MM.1S (cell line): ENCODE data around the gene PADI1.

Source experiments
- DNase-seq: peaks from one replicate; pipeline ENCODE4 v3.0.0-alpha.2; 2015
- H2AFZ ChIP-seq: fragments of 300-600 bp; sonication (generic); 2 replicates; pipeline ENCODE4 v1.6.0; 2016; ENCODE audit warnings: antibody characterized with exemption, low read length
- H3F3A ChIP-seq: fragments of 300-600 bp; sonication (generic); 2 replicates; pipeline ENCODE4 v1.6.1; 2016; ENCODE audit warnings: mild to moderate bottlenecking, antibody characterized with exemption, low read length, moderate library complexity, mixed read lengths; ENCODE audit not compliant: insufficient read depth
- H3K27ac ChIP-seq: fragments of 300-600 bp; sonication (generic); 2 replicates; pipeline ENCODE4 v1.5.1; 2016; ENCODE audit warnings: mild to moderate bottlenecking, low read length
- H3K27me3 ChIP-seq: fragments of 300-600 bp; sonication (generic); replicated peaks from 2 replicates; pipeline ENCODE4 v1.6.0; 2016; ENCODE audit warnings: low read length; ENCODE audit not compliant: insufficient read depth
- H3K36me3 ChIP-seq: fragments of 300-600 bp; sonication (generic); replicated peaks from 2 replicates; pipeline ENCODE4 v1.6.1; 2016; ENCODE audit warnings: mild to moderate bottlenecking, low read length, mixed read lengths; ENCODE audit not compliant: insufficient read depth
- H3K4me1 ChIP-seq: fragments of 300-600 bp; sonication (generic); 2 replicates; pipeline ENCODE4 v1.6.1; 2016; ENCODE audit warnings: low read length, mixed read lengths
- H3K4me2 ChIP-seq: fragments of 300-600 bp; sonication (generic); 2 replicates; pipeline ENCODE4 v1.6.0; 2016; ENCODE audit warnings: low read depth, low read length
- H3K4me3 ChIP-seq: fragments of 300-600 bp; sonication (generic); 2 replicates; pipeline ENCODE4 v1.5.1; 2016; ENCODE audit warnings: low read length, mixed read lengths
- H3K79me2 ChIP-seq: fragments of 300-600 bp; sonication (generic); 2 replicates; pipeline ENCODE4 v1.6.1; 2016; ENCODE audit warnings: mixed run types, low read length, mixed read lengths
- H3K9ac ChIP-seq: fragments of 300-600 bp; sonication (generic); 2 replicates; pipeline ENCODE4 v1.6.1; 2016; ENCODE audit warnings: low read length, mixed read lengths
- H3K9me2 ChIP-seq: fragments of 300-600 bp; sonication (generic); replicated peaks from 2 replicates; pipeline ENCODE4 v1.6.1; 2016; ENCODE audit warnings: mild to moderate bottlenecking, low read length, mixed read lengths; ENCODE audit not compliant: insufficient read depth
- H3K9me3 ChIP-seq: fragments of 300-600 bp; sonication (generic); replicated peaks from 2 replicates; pipeline ENCODE4 v1.6.1; 2016; ENCODE audit warnings: mild to moderate bottlenecking, low read length, mixed read lengths; ENCODE audit not compliant: insufficient read depth
- H4K20me1 ChIP-seq: fragments of 300-600 bp; sonication (generic); 2 replicates; pipeline ENCODE4 v1.6.1; 2016; ENCODE audit warnings: mild to moderate bottlenecking, low read length, moderate library complexity, mixed read lengths; ENCODE audit not compliant: insufficient read depth
- CTCF ChIP-seq: fragments of 300-600 bp; sonication (generic); IDR thresholded peaks from 2 replicates; pipeline ENCODE4 v1.5.1; 2016; ENCODE audit warnings: antibody characterized with exemption, low read length, mixed read lengths
- EZH2 ChIP-seq: fragments of 300-600 bp; sonication (generic); optimal IDR thresholded peaks from 2 replicates; pipeline ENCODE3; 2017; ENCODE audit warnings: low read depth, mild to moderate bottlenecking, antibody characterized with exemption, low read length, mixed read lengths
- EZH2phosphoT487 ChIP-seq: fragments of 300-600 bp; sonication (generic); IDR thresholded peaks from 2 replicates; pipeline ENCODE4 v1.6.1; 2018; ENCODE audit warnings: antibody characterized with exemption, low read length

PADI1 gene

GRCh38 chr1:17200756-17201155 is 4.2 kb upstream of the PADI1 start:
- no peak overlapping the region for H2AFZ ChIP-seq
- H3K27ac ChIP-seq, result no peak overlapping the region
- H3K79me2 ChIP-seq, result no peaks in the 10 kb centered on the region

DNA sequence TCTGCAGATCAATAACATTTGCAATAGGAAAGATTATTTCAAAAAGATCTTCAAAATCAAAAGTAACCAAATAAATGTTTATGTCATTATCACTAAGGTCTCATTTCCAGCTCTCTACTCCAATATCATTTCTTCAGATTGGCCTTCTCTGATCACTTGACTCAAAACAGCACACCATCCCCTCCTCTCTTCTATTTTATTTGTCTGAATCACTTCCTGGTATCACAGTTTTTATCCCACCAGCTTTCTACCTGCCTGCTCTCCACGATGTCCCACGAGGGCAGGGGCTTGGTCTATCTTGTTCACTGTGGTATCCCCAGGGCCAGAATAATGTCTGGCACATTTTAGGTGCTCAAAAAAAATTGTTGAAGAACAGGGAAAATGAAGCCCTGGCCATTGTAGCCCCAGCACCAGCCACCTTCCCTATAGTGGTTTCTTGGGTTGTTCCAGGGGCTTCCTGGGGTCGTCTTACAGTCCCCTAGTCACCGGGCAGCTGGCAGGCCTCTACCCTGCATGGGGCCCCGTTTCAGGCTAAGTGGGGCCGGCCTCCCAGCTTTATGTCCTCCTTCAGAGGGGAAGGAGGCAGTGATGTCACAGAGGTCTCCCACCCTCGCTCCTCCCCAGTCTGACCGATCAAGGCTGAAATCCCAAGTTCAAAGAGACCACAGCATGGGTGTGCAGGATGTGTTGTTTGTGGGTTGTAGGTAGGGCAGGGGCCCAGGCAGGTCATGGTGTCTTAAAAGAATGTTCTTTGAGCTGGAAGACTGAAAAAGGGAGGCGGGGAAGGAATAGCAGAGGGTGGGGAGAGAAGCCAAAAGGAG is 3.5 kb upstream of the PADI1 start:
- H3K79me2 ChIP-seq, result no peaks in the 10 kb centered on the region
- H3K4me1 ChIP-seq, result no peaks in the 10 kb centered on the region
- H3K4me2 ChIP-seq, result no peak overlapping the region
- no peak overlapping the region for H2AFZ ChIP-seq
- H4K20me1 ChIP-seq, result no peaks in the 10 kb centered on the region
- H3K27me3 ChIP-seq, result peaks cover 99% of the 10 kb centered on the region
- H3K9me3 ChIP-seq, result no peaks in the 10 kb centered on the region
- no peak overlapping the region for H3K9ac ChIP-seq
- no peaks in the 10 kb centered on the region for H3K9me2 ChIP-seq
- no peak for TF ChIP-seq EZH2
- no peak for TF ChIP-seq EZH2phosphoT487
- no peak for TF ChIP-seq CTCF
- no peak overlapping the region for H3K4me3 ChIP-seq
- no peak overlapping the region for H3K27ac ChIP-seq
- no peaks in the 10 kb centered on the region for H3K36me3 ChIP-seq
- DNase-seq, result no peak
- no peaks in the 10 kb centered on the region for H3F3A ChIP-seq

More at GRCh38 chr1:17200756-17201155, 4.2 kb upstream of the PADI1 start:
- Histone ChIP-seq H3K36me3 (no peaks in the 10 kb centered on the region), H3K27me3 (peaks cover 99% of the 10 kb centered on the region), H3K9me3 (no peaks in the 10 kb centered on the region), H3F3A (no peaks in the 10 kb centered on the region), H3K9me2 (no peaks in the 10 kb centered on the region), H3K4me3 (no peak overlapping the region), H4K20me1 (no peaks in the 10 kb centered on the region), H3K4me1 (no peaks in the 10 kb centered on the region), H3K9ac (no peak overlapping the region), H3K4me2 (no peak overlapping the region)
- DNase-seq, result no peak
- TF ChIP-seq CTCF, result no peak
- TF ChIP-seq EZH2phosphoT487, result no peak
- TF ChIP-seq EZH2, result no peak

DNA sequence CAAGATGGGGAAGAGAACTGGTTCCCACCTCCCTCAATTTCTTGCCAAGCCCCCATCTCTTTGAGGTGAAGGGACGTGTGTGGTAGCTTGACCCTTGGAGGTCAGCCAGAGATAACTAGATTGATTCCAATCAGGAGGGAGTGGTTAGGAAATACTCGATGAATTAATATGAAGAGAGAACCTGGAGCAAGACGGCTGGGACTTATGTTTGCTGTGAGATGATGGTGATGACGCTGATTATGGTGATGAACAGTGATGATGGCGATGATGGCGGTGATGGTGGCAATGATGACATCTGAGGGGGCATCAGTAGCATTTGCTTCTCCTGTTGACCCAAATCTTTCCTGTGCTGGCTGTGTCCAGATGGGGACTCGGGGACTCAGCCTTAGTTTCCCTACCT is 724 bp downstream of the PADI1 start:
- no peaks in the 10 kb centered on the region for H4K20me1 ChIP-seq
- H3K79me2 ChIP-seq, result no peaks in the 10 kb centered on the region
- no peak overlapping the region for H3K4me2 ChIP-seq
- no peaks in the 10 kb centered on the region for H3K9me3 ChIP-seq
- H3F3A ChIP-seq, result no peaks in the 10 kb centered on the region
- no peaks in the 10 kb centered on the region for H3K4me1 ChIP-seq
- H3K9ac ChIP-seq, result no peak overlapping the region
- TF ChIP-seq CTCF (no peak), EZH2phosphoT487 (no peak), EZH2 (no peak)
- H2AFZ ChIP-seq, result no peak overlapping the region
- no peaks in the 10 kb centered on the region for H3K9me2 ChIP-seq
- H3K27ac ChIP-seq, result no peak overlapping the region
- peaks cover 94% of the 10 kb centered on the region for H3K27me3 ChIP-seq
- no peaks in the 10 kb centered on the region for H3K36me3 ChIP-seq
- no peak for DNase-seq
- no peak overlapping the region for H3K4me3 ChIP-seq
